Ecto neural progenitor cell (in vitro differentiated cells): Measurements from ENCODE around the gene ABR.
A peak's percentile ranks its signal among the peaks of the same experiment; 100 is the strongest.
"Not testable (repeated sequence)": the region's sequence is repeated elsewhere in the genome, so short reads cannot be mapped to it uniquely, and the experiment has no call there.

Experiments
- DNase-seq: peaks from one replicate; pipeline ENCODE4 v3.0.0-alpha.2; 2018; ENCODE audit warnings: low spot score

Gene ABR

DNA sequence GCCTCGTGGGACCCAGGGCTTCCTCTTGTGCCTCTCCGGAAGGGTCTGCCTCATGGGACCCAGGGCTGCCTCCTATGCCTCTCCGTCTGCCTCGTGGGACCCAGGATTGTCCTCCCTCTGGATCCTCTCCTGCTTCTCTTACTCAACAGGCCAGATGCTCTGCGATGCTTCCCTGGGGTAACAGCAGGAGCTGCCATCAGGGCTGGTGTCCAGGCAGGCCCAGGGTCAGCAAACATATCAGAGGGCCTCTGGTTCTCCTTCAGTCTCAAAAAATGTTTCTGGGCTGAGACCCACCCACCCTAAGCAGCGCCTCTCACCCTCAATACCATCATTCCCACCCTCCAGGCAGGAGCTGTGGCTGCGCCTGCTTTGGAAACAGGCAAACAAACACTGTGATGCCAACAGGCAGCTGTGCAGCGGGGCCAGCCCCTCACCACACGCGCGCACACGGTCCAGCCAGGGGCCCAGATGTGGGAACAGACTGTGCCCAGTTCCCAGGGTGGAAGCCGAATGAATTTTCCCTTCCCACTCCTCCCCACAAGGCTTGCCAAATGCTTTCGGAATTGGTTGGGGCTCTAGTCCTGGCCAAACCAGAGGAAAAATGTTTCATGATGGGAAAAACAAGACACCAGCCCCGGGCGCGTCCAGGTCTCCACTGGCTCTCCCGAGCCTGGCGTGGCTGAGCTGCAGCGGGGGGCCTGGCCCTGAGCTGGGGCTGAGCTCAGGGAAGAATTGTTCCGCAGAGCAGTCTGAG is 171.6 kb downstream of the ABR start:
- no peak for DNase-seq

DNA sequence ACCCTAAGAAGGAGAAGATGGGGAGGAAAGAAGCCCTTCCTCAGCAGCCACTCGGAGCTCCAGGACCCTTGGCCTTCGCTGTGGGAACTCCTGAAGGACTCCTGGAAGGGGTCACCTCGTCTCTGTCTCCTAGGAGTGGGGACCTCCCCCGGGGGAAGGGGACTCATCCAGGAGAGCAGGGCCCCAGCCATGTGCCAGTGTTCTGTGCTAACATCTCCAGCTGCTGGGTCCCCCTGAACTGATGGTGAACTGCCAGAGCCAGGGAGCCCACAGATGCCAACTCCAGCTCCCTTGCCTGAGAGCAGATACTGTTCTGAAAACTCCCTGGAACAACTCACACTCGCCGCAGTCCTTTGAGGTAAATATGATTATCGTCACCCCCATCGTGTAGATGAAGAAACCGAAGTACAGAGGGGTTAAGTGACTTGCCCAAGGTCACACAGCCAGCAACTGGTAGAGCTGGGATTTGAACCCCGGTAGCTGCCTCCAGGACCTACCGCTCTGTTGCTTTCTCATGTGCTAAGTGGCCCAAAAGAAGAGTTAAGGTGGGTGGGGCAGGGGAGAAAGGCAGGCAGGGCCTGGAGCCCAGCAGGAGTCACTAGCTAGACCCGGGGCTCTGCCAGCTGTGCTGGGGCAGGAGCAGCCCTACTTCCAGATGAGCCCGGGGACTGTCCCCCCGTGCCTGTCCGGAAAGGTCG is 172.3 kb downstream of the ABR start:
- no peak for DNase-seq

DNA sequence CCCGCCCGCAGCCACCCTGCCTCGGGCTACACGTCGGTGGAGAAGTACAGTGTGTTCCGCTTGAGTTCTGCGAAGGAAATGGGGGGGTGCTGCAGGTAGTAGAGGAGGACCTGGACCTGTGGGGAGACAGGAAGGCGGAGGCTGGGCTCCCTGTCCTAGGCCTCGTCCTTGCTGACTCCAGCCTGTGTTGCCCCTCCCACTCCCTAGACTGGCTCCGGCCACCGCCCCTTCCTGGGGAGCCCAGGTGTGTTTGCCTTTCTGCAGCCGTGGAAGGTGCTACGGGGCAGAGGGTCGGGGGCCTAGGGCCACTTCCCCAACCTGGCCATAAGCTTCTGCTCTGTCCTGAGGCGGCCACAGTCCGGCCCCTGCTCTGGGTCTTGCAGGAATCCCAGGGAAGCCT is 173.7 kb downstream of the ABR start:
- DNase-seq: no peak

DNA sequence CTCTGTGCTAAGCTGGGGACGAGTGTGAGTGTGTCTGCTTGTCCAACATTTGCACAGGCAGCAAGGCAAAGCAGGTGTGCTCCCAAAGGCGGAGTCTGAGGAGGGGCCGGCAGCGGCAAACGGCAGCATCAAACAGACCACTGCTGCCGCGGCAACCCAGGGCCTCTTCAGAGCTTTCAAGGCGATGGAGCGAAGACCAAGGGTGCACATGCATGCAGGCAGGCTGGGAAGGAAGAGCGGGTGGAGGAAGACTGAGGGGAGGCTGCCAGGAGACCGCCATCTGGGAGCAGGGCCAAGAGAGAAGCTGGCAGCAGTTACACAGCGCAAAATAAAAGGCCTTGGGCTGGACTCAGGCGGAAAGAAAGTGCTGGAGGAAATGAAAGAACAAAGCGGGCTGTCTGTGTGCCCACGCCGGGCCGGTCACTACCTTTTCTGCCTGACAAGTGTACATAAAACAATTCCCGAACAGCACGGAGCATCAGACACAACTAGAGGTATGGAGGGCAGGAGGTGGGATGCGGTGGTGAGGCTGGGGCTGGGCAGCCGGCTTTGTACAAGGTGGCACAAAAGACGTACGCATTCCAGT is 174.3 kb downstream of the ABR start:
- DNase-seq: no peak

DNA sequence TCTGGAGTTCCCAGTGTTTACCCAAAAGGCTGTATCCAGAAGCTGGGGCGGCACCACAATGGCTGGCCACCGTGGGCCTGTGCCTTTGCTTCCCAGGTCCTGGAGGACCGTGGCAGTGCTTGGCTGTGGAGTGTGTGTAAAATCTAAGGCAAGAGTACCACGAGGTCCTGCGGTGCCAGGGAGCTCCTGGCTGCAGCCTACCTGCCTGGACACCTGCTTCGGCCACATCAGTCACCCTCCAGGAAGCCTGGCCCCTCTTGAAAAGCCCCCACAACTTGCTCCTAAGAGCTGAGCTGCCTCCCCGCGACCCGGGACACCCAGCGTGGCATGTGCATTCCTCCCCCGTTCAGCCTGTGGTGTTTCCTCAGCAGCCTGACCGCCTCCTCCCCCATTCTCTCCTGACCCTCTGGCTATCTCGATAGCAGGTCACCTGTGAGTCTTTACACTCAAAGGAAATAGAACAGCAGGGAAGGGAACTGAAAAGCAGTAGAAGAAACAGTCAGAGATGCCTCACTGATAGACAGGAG is 174.9 kb downstream of the ABR start:
- no peak for DNase-seq

DNA sequence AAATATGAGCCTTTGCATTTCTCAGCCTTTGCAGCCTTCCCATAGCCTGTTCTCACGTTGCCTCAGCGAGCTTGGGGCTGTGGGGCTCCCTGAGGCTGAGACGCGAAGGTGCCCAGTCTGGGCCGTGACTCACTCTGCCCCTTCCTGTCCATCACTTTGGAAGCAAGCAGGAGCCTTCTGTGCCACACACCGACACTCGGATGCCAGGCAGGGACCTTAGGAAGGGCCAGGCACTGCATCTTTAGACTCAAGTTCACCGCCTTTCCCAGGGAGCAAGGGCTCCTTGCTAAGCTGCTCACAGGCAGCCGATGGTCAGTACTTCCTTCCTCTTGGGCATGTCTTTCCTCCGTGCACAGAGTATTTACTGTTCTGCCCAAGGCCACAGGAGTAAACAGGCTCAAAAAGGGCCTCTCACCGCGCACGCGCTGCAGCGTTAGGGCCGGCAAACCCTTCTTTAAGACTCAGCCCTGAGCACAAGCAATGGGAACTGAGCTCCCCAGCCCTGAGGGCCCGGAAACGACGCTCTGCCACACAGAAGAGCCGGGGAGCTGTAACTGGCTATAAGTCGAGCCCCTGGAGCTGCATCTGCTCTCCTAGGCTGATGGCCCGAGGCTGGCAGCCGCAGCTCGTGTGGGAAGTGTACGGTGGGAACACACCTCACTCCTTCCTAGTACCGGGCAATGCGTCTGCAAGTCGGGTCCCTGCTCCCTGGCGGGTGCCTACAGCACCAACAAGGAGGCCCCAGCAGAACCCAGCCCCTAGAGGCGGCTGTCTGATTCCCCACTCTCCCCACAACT is 175.6 kb downstream of the ABR start:
- no peak for DNase-seq

DNA sequence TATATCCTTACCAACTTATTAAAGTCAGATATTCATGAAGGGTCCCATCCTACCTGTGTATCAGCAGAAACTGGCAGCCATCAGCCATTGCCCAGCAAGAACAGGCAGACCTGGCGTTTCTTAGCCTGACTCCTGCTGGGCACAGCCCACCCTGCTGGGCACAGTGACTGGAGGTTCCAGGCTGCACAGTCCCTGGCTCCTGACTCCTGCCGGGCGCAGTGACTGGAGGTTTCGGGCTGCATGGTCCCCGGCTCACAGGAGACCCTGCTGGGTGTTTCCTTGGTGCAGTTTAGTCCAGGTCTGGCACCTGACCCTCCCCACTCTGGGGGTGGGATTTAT is 176.2 kb downstream of the ABR start:
- DNase-seq: no peak

DNA sequence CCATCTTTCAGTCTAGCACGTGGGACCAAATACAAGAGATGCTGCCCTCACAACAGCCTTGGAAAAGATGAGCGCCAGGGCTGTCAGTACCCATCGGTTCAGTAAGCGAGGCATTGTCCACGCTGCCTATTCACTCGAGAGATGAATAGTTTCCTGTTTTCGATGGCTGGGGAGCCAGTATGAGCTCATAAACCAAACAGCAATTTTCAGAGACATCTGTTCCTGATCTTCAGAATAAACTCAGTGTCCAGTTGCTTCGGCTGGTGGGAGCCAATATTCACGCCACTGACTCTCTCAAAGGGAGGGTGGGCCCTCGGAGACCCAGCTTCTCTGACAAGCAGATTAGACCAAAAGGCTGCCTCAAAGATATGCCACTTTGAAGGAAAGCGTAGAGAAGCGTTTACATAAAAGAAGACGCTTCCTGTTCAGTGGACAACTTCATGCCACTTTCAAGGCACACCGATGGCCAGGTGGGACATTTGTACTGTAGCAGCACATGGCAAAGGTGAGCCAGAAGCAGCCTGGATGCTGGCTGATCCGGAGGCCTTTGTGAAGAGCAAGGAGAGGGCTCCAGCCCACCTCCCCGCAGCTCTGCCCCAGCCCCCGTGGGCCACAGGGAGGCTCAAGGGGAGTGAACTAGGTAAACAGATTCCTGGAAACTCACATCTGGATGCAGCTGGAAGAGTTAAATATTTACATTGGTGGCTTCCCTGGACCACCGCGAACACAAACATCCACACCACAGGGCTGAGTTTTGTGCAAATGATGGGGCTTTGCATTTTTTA is 176.8 kb downstream of the ABR start:
- no peak for DNase-seq

DNA sequence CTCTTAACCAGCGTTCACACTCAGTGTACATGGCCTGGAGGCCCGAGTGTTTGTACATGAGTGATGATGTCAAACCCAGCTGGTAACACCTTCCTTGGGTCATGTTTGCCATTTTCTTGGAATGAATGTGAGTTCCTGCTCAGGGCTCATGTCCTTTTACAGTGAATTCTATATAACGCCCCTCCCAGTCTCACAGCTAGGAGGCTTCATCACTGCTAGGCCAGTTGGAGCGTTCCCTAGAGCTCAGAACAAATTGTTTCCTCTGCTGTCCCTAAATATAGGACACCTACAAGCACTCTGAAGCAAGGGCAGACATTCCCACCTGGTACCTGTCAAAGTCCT is 177.4 kb downstream of the ABR start:
- no peak for DNase-seq

DNA sequence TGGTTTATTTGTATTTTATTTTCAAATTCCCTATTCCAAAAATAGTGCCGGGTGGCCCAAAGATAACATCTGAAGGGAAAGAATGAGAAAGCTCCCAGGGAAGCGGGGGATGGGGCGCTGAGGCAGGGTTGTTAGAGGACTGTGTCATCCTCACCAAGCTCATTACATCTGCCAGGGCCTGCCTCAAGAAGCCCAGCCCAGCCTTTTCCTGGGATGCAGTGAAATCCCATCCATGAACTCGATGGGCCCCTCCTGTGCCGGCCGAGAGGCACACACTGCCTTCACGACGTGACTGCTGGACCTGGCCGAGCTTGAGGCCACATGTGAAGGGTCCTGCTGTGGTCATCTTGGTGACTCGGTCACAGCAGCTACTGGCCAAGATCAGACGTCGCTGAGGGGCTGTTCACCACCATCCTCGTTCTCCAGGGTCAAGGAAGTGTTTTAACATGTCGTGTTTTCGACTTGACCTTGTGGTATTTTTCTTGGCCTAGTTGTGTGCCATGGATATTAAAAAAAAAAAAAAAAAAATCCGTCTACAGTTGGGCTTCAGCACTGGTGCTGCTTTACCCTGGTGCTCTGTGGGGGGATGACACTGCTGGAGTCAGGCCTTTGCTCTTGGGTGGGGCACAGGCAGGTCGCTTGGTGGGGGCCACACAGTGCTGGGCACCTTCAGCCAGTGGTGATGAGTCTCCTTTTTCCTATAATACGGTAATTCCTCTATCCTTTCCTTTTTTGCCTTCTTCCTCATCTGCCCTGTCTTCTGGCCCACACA is 178.0 kb downstream of the ABR start:
- no peak for DNase-seq

DNA sequence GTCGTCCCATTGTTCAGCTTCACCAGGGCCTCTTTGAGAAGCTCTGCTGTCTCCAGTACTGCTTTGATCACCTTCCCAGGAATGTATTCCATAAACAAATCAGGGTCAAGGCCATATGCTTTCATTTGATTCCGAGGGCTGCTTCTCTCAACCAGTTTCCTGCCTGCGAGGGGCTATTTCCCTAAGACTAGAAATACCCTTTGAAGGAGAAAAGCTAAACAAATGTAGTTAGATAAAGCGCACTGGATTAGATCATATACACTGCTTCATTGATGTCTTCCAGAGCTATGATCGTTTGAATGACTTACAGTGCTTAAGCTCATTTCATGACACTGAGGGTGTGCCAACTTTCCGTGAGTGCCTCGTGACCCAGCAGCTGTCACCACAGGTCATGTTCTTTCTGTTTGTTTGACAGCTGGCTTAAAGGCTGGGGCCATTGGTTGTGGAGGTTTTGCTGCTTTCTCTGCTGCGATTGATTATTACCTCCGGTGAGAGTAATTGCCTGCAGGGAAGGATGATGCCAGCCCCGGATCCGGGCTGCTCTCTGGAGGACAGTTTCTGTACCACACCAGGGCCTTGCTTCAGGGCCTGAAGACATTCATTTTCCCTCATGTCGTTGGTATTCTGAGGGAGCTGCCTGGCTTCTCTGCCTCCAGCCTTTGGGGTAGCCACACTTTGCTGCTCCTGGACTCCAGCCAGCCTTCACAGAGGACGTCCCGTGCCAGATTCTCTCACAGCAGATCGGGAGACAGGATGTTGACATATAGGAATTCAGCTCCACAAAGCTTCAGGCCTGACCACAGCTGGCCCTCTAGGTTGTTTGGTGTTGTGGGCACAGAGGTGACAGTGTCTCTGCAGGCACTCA is 179.0 kb downstream of the ABR start:
- no peak for DNase-seq

DNA sequence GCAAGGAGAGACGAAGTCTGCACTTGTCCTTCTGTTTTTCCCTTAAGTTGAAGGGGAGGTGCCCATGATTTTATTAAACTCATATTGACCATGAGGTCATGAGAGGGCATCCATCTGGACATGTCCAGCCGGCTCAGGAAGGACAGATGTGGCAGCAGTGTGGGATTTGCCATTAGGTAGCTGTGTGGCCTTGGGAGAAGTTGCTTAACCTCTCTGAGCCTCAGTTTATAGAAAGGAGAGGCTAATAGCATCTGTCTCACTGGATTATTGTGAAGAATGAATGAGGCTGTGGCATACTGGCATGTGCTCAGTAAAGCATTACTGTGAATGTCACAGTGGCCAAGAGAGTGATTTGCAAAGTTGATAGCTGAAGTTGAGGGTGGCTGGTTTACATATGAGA is 181.7 kb downstream of the ABR start:
- DNase-seq: no peak

DNA sequence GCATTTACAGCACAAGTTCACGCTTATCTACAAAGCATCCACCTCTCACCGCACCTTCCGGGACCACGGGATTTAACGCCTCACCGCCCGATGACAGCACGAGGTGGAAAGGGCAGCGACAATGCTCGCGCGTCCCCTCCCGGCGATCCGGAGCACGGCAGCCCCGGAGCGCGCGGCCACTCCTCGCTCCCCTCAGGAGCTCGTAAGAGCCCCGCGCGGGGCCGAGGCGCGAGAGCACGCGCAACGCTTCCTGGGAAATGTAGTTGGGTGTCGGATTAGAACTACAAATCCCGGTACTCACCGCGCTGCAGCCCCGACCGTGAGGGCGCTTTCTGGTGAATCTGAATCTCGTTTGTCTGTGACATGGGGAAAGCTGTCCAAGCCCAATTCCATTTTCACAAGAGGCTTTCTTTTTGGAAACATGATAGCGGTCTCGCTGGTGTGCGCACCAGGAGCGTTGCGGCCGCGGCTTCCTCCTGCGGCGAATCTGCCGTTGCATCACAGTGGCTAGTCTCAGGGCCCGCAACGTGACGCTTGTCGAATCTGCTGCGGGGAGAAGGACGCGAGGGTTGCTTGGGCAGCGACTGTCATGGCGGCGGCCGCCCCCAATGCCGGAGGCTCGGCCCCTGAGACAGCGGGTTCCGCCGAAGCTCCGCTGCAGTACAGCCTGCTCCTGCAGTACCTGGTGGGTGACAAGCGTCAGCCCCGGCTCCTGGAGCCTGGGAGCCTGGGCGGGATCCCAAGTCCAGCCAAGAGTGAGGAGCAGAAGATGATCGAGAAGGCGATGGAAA is 183.0 kb downstream of the ABR start, which contains the start of gene TIMM22:
Gene TIMM22 (plus strand): TSS at position 576 of the 791 bp plus-strand sequence. CDS start 14 bp downstream, at position 590.
- DNase-seq: peak; percentile 98

DNA sequence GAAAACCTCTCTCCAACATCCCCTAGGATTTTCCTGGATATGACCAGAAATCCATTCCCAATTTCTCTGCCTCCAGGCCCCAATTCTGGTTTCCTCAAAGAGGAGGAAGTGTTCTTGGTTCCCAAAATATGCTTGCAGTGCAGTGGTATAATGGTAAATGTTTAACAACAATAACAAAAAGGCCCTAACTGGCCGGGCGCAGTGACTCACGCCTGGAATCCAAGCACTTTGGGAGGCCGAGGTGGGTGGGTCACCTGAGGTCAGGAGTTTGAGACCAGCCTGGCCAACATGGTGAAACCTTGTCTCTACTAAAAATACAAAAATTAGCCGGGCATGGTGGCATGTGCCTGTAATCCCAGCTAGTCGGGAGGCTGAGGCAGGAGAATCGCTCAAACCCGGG is 184.5 kb downstream of the ABR start:
- DNase-seq: not testable (repeated sequence)

DNA sequence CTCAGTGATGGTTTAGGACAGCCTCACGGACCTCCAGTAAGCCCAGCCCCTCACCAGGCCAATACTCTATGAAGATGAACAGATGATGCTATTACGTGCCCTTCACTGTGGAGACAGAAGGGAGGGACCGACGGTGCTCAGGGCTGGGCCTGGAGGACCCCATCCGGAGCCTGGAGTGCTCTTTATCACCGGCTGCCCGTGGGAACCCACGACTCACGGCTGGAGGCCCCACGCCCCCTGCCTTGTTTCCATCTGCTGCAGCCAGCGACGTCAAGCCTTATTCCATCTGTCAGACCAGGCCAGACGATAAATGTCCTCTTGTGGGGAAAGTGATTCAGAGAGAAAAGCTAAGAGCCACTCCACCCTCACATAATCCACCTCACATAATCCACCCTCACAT is 186.8 kb downstream of the ABR start:
- DNase-seq: no peak

DNA sequence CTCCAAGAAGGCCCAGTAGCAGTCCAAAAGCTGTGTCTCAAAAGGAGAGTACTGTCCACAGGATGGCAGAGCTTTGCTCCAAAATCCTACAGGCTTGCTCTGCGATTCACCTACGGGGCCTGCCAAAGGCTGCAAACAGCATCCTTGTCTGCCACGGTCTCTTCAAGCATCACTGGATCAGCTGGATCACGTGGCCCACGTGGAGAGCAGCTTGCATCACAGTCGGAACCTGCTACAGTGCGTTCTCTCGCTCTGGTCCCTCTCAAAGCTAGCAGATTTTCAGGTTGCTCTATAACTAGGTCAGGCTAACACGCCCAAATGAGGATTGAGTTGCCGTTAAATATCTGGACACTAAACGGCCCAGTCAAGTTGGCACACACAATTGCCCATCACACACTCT is 191.2 kb downstream of the ABR start:
- no peak for DNase-seq

DNA sequence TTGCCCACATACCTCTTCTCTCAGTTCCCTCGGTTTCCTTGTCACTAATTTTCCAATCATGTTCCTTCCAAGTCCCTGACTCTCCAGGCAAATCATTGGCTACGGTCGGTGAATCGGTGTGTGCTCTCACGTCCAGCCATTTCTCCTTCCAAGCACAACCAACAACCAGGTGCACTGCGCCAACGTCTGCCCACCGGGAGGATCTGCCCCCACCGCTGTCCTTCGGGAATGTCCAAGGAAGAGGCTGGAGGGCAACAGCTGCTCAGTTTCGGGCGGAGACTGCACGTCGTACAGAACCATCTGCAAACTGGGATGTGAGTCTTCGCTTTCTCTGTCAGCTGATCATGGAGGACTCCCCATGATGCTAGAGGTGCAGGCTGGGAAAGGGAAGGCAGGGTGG is 191.8 kb downstream of the ABR start:
- no peak for DNase-seq

DNA sequence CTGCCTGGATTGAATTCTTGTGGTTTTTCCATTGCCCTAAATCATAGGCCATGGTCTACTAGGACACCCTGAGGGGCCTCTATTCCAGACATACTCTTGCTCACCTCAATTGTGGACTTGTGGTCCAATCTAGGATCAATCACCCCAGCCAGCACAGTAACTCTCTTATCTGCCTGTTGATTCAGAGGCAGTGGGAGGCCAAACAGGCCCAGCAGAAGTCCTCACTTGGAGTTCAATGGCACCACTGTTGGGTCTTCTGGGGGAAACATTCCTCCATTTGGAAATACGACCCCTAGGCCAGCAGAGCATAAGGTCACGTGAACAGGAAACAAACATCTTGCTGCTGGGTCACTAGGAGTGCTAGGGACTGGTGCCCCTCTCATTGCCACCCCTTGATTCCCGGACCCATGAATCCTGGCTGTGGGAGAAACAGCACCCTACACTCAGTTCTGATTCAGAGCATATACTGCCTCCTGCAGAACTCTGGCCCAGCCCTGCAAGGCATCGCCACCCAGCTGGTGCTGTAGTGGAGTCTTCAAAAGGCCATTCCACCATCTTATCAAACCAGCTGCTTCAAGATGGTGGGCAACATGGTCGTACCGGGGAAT is 193.4 kb downstream of the ABR start:
- no peak for DNase-seq

DNA sequence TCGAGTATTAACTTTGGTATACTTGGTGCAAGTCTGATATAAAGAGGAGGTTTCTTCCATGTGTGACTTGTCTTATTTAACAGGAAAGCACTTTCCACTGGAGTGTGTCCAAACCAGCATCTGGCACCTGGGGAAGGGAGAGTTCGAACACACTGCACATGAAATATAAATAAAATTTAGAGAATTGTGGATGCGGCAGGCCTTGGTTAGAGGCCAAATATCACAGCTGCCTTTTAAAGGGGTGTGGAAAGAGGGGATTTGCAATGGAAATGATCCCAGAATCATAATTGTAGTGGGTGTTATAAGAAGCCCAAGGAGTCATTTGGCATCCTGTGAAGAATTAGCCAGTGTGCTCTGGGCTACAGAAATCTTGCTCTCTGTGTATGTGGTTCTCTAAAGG is 195.9 kb downstream of the ABR start:
- DNase-seq: no peak
